GM12878 (cell line): ENCODE results near the gene LRRC3. TPM values are rescaled to one million over a fixed set of nuclear protein-coding genes. Genes with fewer than 3 reads are reported as not detected.

Experiments used
- ATAC-seq: fragments of 200-7000 bp; cut with Tn5 transposase; 3 replicates; pipeline ENCODE4 v1.9.1; 2020; ENCODE audit warnings: mild to moderate bottlenecking, moderate library complexity
- BruUV-seq: library from RNA; stranded (reverse); fragments of 400-500 nt; replicated peaks from 2 replicates; lab custom pipeline; 2021; lab: Mats Ljungman, UMichigan
- CTCF ChIA-PET: fragments of 300-600 bp; sonication (Branson Sonifier 250); formaldehyde crosslinking; extraction: SDS; loops from one replicate; lab custom pipeline; 2021; ENCODE audit warnings: inconsistent platforms; lab: Yijun Ruan, JAX
- POLR2A ChIA-PET: fragments of 350-600 bp; formaldehyde crosslinking; extraction: SDS; loops from one replicate; lab custom pipeline; 2021; ENCODE audit warnings: inconsistent platforms; lab: Charles Lee
- RAD21 ChIA-PET: fragments of 300-600 bp; sonication (Branson Sonifier 250); formaldehyde crosslinking; loops from one replicate; lab custom pipeline; 2023; ENCODE audit warnings: antibody characterized with exemption; ENCODE audit not compliant: unreplicated experiment; lab: Charles Lee
- SMC1A ChIA-PET: fragments of 300-600 bp; sonication (Branson Sonifier 250); formaldehyde crosslinking; loops from one replicate; lab custom pipeline; 2023; ENCODE audit not compliant: unreplicated experiment, uncharacterized antibody; lab: Charles Lee
- DNase-seq: peaks from one replicate; pipeline ENCODE4 v3.0.0-alpha.2; 2011; ENCODE audit warnings: low read depth, low spot score
- FAIRE-seq: peaks from 3 replicates; lab custom pipeline; 2011; peaks lifted over from hg19 to GRCh38; lab: Jason Lieb, UNC
- H2AFZ ChIP-seq: 2 replicates; pipeline ENCODE4 v1.6.0; 2011; ENCODE audit warnings: low read depth, low read length, control low read depth; ENCODE audit not compliant: control insufficient read depth
- H3K27ac ChIP-seq: 2 replicates; pipeline ENCODE4 v1.5.1; 2011; ENCODE audit warnings: control low read depth; ENCODE audit not compliant: control insufficient read depth, insufficient read depth
- H3K27me3 ChIP-seq, 2 experiments: replicated peaks in 1 of 2; 2 replicates each; pipeline versions ENCODE4 v1.6.0 to v1.6.1; 2011; ENCODE audit warnings: low read length in 1 of 2; ENCODE audit not compliant: control insufficient read depth in 2 of 2, insufficient read depth in 2 of 2
- H3K36me3 ChIP-seq, 2 experiments: 2 replicates each; pipeline ENCODE4 v1.5.1; 2011; ENCODE audit warnings: low read length in 1 of 2; ENCODE audit not compliant: control insufficient read depth in 2 of 2, insufficient read depth in 2 of 2
- H3K4me1 ChIP-seq: 2 replicates; pipeline ENCODE4 v1.6.1; 2011; ENCODE audit warnings: mild to moderate bottlenecking, low read length, moderate library complexity, mixed read lengths; ENCODE audit not compliant: control insufficient read depth, insufficient read depth
- H3K4me2 ChIP-seq: 2 replicates; pipeline ENCODE4 v1.6.0; 2011; ENCODE audit warnings: control low read depth; ENCODE audit not compliant: control insufficient read depth, insufficient read depth
- H3K4me3 ChIP-seq: fragments of 200-600 bp; sonication (generic); 2 replicates; pipeline ENCODE4 v1.5.1; 2016
- H3K79me2 ChIP-seq: 2 replicates; pipeline ENCODE4 v1.6.0; 2011; ENCODE audit warnings: low read length; ENCODE audit not compliant: control insufficient read depth, insufficient read depth
- H3K9ac ChIP-seq: 2 replicates; pipeline ENCODE4 v1.8.0; 2011; ENCODE audit warnings: low read length, control low read depth, mixed read lengths; ENCODE audit not compliant: control insufficient read depth, insufficient read depth
- H3K9me3 ChIP-seq: replicated peaks from 3 replicates; pipeline ENCODE4 v1.5.1; 2011; ENCODE audit warnings: mild to moderate bottlenecking, low read length; ENCODE audit not compliant: control insufficient read depth, insufficient read depth
- H4K20me1 ChIP-seq: 2 replicates; pipeline ENCODE4 v1.6.0; 2011; ENCODE audit not compliant: control insufficient read depth, insufficient read depth
- CREM ChIP-seq: IDR thresholded peaks from 2 replicates; pipeline ENCODE4 v1.6.1; 2014; ENCODE audit warnings: antibody characterized with exemption, low read depth
- HDAC2 ChIP-seq: fragments of 200-600 bp; sonication (generic); IDR thresholded peaks from 2 replicates; pipeline ENCODE4 v1.6.1; 2017
- IKZF2 ChIP-seq, 2 experiments: fragments of 450-650 bp; IDR thresholded peaks; 2 replicates each; pipeline ENCODE4 v1.6.1; 2017; ENCODE audit warnings: mild to moderate bottlenecking in 2 of 2, moderate library complexity in 2 of 2
- IRF4 ChIP-seq: IDR thresholded peaks from 2 replicates; pipeline ENCODE4 v1.6.1; 2011; ENCODE audit warnings: low read depth, low read length
- JUNB ChIP-seq: IDR thresholded peaks from 2 replicates; pipeline ENCODE4 v1.6.1; 2016; ENCODE audit warnings: antibody characterized with exemption, mild to moderate bottlenecking
- MTA3 ChIP-seq: IDR thresholded peaks from 2 replicates; pipeline ENCODE4 v1.6.1; 2012; ENCODE audit warnings: low read length, inconsistent platforms, borderline replicate concordance
- NFIC ChIP-seq: IDR thresholded peaks from 2 replicates; pipeline ENCODE4 v1.6.1; 2012; ENCODE audit warnings: low read depth, mild to moderate bottlenecking, inconsistent platforms, low read length, moderate library complexity
- SREBF1 ChIP-seq: IDR thresholded peaks from 2 replicates; pipeline ENCODE4 v1.6.1; 2012; ENCODE audit warnings: mild to moderate bottlenecking, low read length
- ZNF207 ChIP-seq: fragments of 450-650 bp; IDR thresholded peaks from 2 replicates; pipeline ENCODE4 v1.6.1; 2014; ENCODE audit warnings: antibody characterized with exemption, mild to moderate bottlenecking, borderline replicate concordance
- ZNF384 ChIP-seq: IDR thresholded peaks from 2 replicates; pipeline ENCODE4 v1.6.1; 2012; ENCODE audit warnings: low read depth, mild to moderate bottlenecking, low read length, improper control_type of control experiment, borderline replicate concordance
- WGBS: methylation state at CpG from one replicate; pipeline ENCODE4 v1.1.6; 2016; ENCODE audit warnings: low lambda C conversion rate; ENCODE audit not compliant: insufficient replicate concordance, insufficient coverage; ENCODE audit errors: missing lambda C conversion rate; 5-methylcytosine and 5-hydroxymethylcytosine counted together
- in situ Hi-C: fragments of 300-500 bp; cut with MboI; formaldehyde crosslinking; loops from 9 replicates; pipeline ENCODE4 v1.14.3; 2018; ENCODE audit warnings: mixed read lengths
- intact Hi-C: fragments of 100-400 bp; cut with micrococcal nuclease; formaldehyde crosslinking; loops from one replicate; pipeline ENCODE4 v1.14.2; 2022; ENCODE audit not compliant: unreplicated experiment
- polyA plus RNA-seq, 11 experiments: library from polyadenylated mRNA; depleted of rRNA in 4 of 11; unstranded in 6 of 11; stranded (reverse) in 5 of 11; fragments of >200 nt; fragmentation: Nextera tagmentation in 4 of 11; fragmentation: Illumina TruSeq in 1 of 11; extraction: Ambion mirVana in 4 of 11; extraction: Trizol in 1 of 11; gene quantifications; 1 replicate in 1 of 11; 2 replicates in 10 of 11; pipeline versions ENCODE4 v1.2.1 to v1.2.3, GENCODE V29; 2011 to 2016; ENCODE audit warnings: inconsistent platforms in 2 of 11, missing spikeins in 2 of 11, low read depth in 1 of 11
- total RNA-seq, 4 experiments: library from RNA; depleted of rRNA in 3 of 4; stranded (reverse); fragments of >200 nt in 3 of 4; fragmentation: Illumina TruSeq in 1 of 4; extraction: Trizol in 1 of 4; gene quantifications; 2 replicates each; pipeline versions ENCODE4 v1.2.1 to v1.2.3, GENCODE V29; 2013 to 2021
- TF ChIP-seq, protein P1 (sequence below): IDR thresholded peaks from 2 replicates; pipeline ENCODE4 v1.6.1; 2012; ENCODE audit warnings: improper control_type of control experiment, low read depth, low read length; ENCODE audit not compliant: insufficient replicate concordance
- TF ChIP-seq, protein P2 (sequence below): fragments of 450-650 bp; IDR thresholded peaks from 2 replicates; pipeline ENCODE4 v1.6.1; 2016; ENCODE audit warnings: mild to moderate bottlenecking

LRRC3 gene
- total and polyA plus RNA-seq, 10 of the 15 experiments (the other 5 are each of a cell fraction or from before 2014, with no cell fraction given), result 0.02 to 0.31 (median 0.09) TPM; not detected in 1

GRCh38 chr21:44508711-44509445 lies 53.6 kb downstream of the LRRC3 start:
- RAD21 ChIA-PET, result no interaction called here
- ATAC-seq, result no peak

More at GRCh38 chr21:44508711-44509445, 53.6 kb downstream of the LRRC3 start:
- no peak overlapping the region for H2AFZ ChIP-seq
- TF ChIP-seq IKZF2 (IDR thresholded peaks at IDR 0.05) (no peak), ZNF384 (no peak), SREBF1 (no peak), CREM (no peak), MTA3 (no peak), HDAC2 (no peak), IRF4 (no peak), NFIC (no peak), ZNF207 (no peak), JUNB (no peak)
- TF ChIP-seq, protein P1, sequence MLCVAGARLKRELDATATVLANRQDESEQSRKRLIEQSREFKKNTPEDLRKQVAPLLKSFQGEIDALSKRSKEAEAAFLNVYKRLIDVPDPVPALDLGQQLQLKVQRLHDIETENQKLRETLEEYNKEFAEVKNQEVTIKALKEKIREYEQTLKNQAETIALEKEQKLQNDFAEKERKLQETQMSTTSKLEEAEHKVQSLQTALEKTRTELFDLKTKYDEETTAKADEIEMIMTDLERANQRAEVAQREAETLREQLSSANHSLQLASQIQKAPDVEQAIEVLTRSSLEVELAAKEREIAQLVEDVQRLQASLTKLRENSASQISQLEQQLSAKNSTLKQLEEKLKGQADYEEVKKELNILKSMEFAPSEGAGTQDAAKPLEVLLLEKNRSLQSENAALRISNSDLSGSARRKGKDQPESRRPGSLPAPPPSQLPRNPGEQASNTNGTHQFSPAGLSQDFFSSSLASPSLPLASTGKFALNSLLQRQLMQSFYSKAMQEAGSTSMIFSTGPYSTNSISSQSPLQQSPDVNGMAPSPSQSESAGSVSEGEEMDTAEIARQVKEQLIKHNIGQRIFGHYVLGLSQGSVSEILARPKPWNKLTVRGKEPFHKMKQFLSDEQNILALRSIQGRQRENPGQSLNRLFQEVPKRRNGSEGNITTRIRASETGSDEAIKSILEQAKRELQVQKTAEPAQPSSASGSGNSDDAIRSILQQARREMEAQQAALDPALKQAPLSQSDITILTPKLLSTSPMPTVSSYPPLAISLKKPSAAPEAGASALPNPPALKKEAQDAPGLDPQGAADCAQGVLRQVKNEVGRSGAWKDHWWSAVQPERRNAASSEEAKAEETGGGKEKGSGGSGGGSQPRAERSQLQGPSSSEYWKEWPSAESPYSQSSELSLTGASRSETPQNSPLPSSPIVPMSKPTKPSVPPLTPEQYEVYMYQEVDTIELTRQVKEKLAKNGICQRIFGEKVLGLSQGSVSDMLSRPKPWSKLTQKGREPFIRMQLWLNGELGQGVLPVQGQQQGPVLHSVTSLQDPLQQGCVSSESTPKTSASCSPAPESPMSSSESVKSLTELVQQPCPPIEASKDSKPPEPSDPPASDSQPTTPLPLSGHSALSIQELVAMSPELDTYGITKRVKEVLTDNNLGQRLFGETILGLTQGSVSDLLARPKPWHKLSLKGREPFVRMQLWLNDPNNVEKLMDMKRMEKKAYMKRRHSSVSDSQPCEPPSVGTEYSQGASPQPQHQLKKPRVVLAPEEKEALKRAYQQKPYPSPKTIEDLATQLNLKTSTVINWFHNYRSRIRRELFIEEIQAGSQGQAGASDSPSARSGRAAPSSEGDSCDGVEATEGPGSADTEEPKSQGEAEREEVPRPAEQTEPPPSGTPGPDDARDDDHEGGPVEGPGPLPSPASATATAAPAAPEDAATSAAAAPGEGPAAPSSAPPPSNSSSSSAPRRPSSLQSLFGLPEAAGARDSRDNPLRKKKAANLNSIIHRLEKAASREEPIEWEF, result no peak
- TF ChIP-seq, protein P2, sequence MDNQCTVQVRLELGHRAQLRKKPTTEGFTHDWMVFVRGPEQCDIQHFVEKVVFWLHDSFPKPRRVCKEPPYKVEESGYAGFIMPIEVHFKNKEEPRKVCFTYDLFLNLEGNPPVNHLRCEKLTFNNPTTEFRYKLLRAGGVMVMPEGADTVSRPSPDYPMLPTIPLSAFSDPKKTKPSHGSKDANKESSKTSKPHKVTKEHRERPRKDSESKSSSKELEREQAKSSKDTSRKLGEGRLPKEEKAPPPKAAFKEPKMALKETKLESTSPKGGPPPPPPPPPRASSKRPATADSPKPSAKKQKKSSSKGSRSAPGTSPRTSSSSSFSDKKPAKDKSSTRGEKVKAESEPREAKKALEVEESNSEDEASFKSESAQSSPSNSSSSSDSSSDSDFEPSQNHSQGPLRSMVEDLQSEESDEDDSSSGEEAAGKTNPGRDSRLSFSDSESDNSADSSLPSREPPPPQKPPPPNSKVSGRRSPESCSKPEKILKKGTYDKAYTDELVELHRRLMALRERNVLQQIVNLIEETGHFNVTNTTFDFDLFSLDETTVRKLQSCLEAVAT, result no peak
- no peak overlapping the region for H3K9ac ChIP-seq
- FAIRE-seq, result no peak
- 51% methylated on average over 26 of the region's 30 CpGs for WGBS
- H3K27me3 ChIP-seq, result no peaks in the 10 kb centered on the region; a peak in 1 of 4 replicates
- CTCF ChIA-PET, result interaction anchor here (1.7 to 3.1 kb wide), 3 partner anchors 7 to 285 kb away, joined by 4 to 37 read pairs (median 12); no protein-coding TSS in a partner anchor
- POLR2A ChIA-PET, result no interaction called here
- no peaks in the 10 kb centered on the region for H4K20me1 ChIP-seq
- no peaks in the 10 kb centered on the region for H3K4me1 ChIP-seq
- H3K9me3 ChIP-seq, result no peaks in the 10 kb centered on the region
- no peaks in the 10 kb centered on the region for H3K79me2 ChIP-seq
- no TSS peak for BruUV-seq
- H3K27ac ChIP-seq, result no peak overlapping the region
- SMC1A ChIA-PET, result interaction anchor here (0.5 kb wide), 1 partner anchor 241 kb away, joined by 3 read pairs; no protein-coding TSS in a partner anchor
- intact Hi-C loops, result no loop called here
- no peaks in the 10 kb centered on the region for H3K36me3 ChIP-seq
- no peak overlapping the region for H3K4me3 ChIP-seq
- no peak overlapping the region for H3K4me2 ChIP-seq
- in situ Hi-C loops, result loop anchor here (5.0 kb wide), 1 partner anchor 283 kb away; no protein-coding TSS in a partner anchor
- DNase-seq, result no peak
